Upper lobe of left lung (tissue), 4 donors: ENCODE results near the gene NCAPG2.

Experiments
- CTCF ChIP-seq, 6 experiments: fragments of 450-650 bp in 4 of 6; fragments of 200-600 bp in 2 of 6; sonication (generic) in 2 of 6; IDR thresholded peaks; one replicate each; pipeline ENCODE4 v1.5.1; 2016 to 2019; ENCODE audit warnings: antibody characterized with exemption in 6 of 6
- EP300 ChIP-seq, 4 donors: sonication (generic); formaldehyde crosslinking; IDR thresholded peaks; one replicate each; pipeline ENCODE4 v1.5.1; 2017; ENCODE audit warnings: antibody characterized with exemption in 4 of 4, control low read depth in 2 of 4
- POLR2A ChIP-seq, 4 donors: fragments of 450-650 bp; IDR thresholded peaks; one replicate each; pipeline ENCODE4 v1.5.1; 2016 to 2017; ENCODE audit warnings: antibody characterized with exemption in 4 of 4, mild to moderate bottlenecking in 2 of 4
- POLR2AphosphoS5 ChIP-seq, 2 donors: sonication (generic); formaldehyde crosslinking; IDR thresholded peaks; one replicate each; pipeline ENCODE4 v1.5.1; 2017; ENCODE audit warnings: antibody characterized with exemption in 2 of 2

GRCh38 chr7:158740657-158741293 is 36.2 kb upstream of the NCAPG2 start:
- no peak for TF ChIP-seq POLR2A (IDR thresholded peaks at IDR 0.05)
- no peak for TF ChIP-seq CTCF (IDR thresholded peaks at IDR 0.05)
- TF ChIP-seq EP300 (IDR thresholded peaks at IDR 0.05): no peak
- TF ChIP-seq POLR2AphosphoS5 (IDR thresholded peaks at IDR 0.05): no peak
